Upper lobe of right lung (tissue), 1 donor: ENCODE data around the gene PTPRM. TPM values are rescaled to one million over a fixed set of nuclear protein-coding genes. Genes with fewer than 3 reads are reported as not detected.

ENCODE experiments used
- ATAC-seq: fragments of 200-7000 bp; cut with Tn5 transposase; one replicate; pipeline ENCODE4 v1.9.1; 2020; ENCODE audit warnings: mild to moderate bottlenecking, moderate library complexity
- DNase-seq: peaks from one replicate; pipeline ENCODE4 v3.0.0-alpha.2; 2020
- H3K27ac ChIP-seq: fragments of 200-600 bp; one replicate; pipeline ENCODE4 v1.8.0; 2022
- H3K27me3 ChIP-seq: fragments of 200-600 bp; one replicate; pipeline ENCODE4 v1.8.0; 2022; ENCODE audit warnings: mild to moderate bottlenecking
- H3K36me3 ChIP-seq: fragments of 200-600 bp; one replicate; pipeline ENCODE4 v1.8.0; 2022
- H3K4me1 ChIP-seq: fragments of 200-600 bp; one replicate; pipeline ENCODE4 v1.8.0; 2022
- H3K4me3 ChIP-seq: fragments of 200-600 bp; one replicate; pipeline ENCODE4 v1.8.0; 2022; ENCODE audit warnings: mild to moderate bottlenecking
- H3K9me3 ChIP-seq: fragments of 200-600 bp; one replicate; pipeline ENCODE4 v1.8.0; 2022
- intact Hi-C: fragments of 100-400 bp; cut with DNase I; formaldehyde crosslinking; loops from one replicate; pipeline ENCODE4 v1.11.0; 2022
- total RNA-seq: library from RNA; stranded (reverse); fragmentation: NEBNext Ultra II Directional; extraction: Animal tissue kit (Norgen Biotek cat#: 25700); gene quantifications from one replicate; pipeline ENCODE4 v1.2.1, GENCODE V29; 2021
- TF ChIP-seq, protein P1 (sequence below): fragments of 200-600 bp; IDR thresholded peaks from one replicate; pipeline ENCODE4 v1.8.0; 2022; ENCODE audit warnings: antibody characterized with exemption
- donor health status: DM: no; HTN: yes; CAD: no; lungs with severe emphysema.

Gene PTPRM
- total RNA-seq, 1 donor from 2014 or later: 99.3 TPM

DNA sequence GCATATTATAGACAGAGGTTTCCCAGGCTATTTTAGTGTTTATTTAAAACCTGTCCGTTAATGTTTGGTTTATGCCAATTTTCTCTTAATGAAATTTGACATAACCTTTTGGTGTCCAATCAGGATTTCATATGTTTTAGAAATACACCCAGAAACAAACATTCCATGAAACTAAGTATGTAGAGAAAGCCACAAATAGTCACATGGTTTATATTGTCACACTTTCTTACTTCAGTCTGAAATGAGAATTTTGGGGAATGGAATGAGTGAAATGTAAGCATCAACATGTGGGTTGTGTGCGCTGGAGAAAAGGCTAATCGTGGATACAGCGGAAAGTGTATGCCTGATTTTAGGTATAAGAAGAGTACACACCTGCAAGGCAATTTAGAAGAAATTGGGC is 765.2 kb downstream of the PTPRM start:
- no peak overlapping the region for H3K4me3 ChIP-seq
- intact Hi-C loops: no loop called here
- H3K36me3 ChIP-seq: no peaks in the 10 kb centered on the region
- H3K27ac ChIP-seq: no peak overlapping the region
- TF ChIP-seq, protein P1, sequence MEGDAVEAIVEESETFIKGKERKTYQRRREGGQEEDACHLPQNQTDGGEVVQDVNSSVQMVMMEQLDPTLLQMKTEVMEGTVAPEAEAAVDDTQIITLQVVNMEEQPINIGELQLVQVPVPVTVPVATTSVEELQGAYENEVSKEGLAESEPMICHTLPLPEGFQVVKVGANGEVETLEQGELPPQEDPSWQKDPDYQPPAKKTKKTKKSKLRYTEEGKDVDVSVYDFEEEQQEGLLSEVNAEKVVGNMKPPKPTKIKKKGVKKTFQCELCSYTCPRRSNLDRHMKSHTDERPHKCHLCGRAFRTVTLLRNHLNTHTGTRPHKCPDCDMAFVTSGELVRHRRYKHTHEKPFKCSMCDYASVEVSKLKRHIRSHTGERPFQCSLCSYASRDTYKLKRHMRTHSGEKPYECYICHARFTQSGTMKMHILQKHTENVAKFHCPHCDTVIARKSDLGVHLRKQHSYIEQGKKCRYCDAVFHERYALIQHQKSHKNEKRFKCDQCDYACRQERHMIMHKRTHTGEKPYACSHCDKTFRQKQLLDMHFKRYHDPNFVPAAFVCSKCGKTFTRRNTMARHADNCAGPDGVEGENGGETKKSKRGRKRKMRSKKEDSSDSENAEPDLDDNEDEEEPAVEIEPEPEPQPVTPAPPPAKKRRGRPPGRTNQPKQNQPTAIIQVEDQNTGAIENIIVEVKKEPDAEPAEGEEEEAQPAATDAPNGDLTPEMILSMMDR: no peak
- no peaks in the 10 kb centered on the region for H3K27me3 ChIP-seq
- DNase-seq (no peak), ATAC-seq (no peak)
- no peaks in the 10 kb centered on the region for H3K9me3 ChIP-seq
- H3K4me1 ChIP-seq: no peaks in the 10 kb centered on the region

DNA sequence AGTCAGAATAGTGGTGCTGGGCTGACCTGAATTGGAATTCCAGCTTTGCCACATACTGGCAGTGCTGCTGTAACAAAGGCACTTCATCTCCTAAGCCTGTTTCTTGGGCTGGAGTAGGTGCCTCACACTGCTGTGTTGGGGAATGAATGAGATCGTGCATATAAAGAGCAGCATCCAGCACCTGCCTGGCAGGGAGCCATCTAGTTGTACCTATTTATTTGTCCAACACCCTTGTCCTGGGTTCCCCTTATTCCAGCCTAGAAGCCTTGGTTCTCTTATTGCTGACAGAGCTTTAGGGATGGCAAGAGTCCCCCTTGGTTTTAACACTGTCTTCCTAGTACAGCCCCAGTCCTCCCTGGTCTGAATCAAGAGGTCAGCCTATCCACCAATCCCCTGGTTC is 766.8 kb downstream of the PTPRM start:
- DNase-seq (no peak), ATAC-seq (no peak)
- Histone ChIP-seq H3K36me3 (no peaks in the 10 kb centered on the region), H3K27ac (no peak overlapping the region), H3K9me3 (no peaks in the 10 kb centered on the region), H3K27me3 (no peaks in the 10 kb centered on the region), H3K4me3 (no peak overlapping the region), H3K4me1 (no peaks in the 10 kb centered on the region)
- TF ChIP-seq, protein P1: no peak
- intact Hi-C loops: no loop called here

- H3K4me3 ChIP-seq: no peak overlapping the region
- H3K4me1 ChIP-seq: peaks cover 6% of the 10 kb centered on the region
- DNase-seq: no peak
- intact Hi-C loops: no loop called here
- H3K9me3 ChIP-seq: no peaks in the 10 kb centered on the region
- H3K36me3 ChIP-seq: no peaks in the 10 kb centered on the region
- TF ChIP-seq, protein P1: no peak
- peak; percentile 20 for ATAC-seq
- H3K27ac ChIP-seq: no peak overlapping the region
- H3K27me3 ChIP-seq: no peaks in the 10 kb centered on the region
These were observed 770.1 kb downstream of the PTPRM start for GRCh38 chr18:8337211-8337610.

GRCh38 chr18:8339210-8339609 is 772.1 kb downstream of the PTPRM start:
- no peaks in the 10 kb centered on the region for H3K9me3 ChIP-seq
- H3K4me3 ChIP-seq: no peak overlapping the region
- H3K36me3 ChIP-seq: no peaks in the 10 kb centered on the region
- TF ChIP-seq, protein P1: no peak
- no peak overlapping the region for H3K27ac ChIP-seq
- H3K4me1 ChIP-seq: peaks cover 6% of the 10 kb centered on the region
- DNase-seq: no peak
- H3K27me3 ChIP-seq: no peaks in the 10 kb centered on the region
- no peak for ATAC-seq
- intact Hi-C loops: no loop called here

DNA sequence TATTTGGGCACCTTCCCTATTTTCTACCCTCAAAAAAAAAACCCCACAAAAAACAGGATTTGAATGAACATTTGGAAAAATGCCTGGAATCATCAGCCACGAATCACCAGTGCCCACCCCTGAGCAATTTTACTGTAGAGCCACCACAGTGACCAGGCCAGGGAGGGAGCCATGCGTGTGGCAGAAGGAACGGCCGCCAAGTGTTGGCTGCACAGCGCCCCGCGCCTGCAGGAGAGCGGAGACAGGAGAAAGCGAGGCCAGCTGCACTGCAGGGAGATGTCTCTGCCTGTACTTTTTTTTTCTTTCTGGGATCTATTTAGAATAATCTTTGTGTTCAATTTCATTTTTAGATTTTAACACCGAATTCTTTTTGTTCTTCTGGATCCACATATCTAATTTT is 772.8 kb downstream of the PTPRM start:
- TF ChIP-seq, protein P1: no peak
- H3K4me1 ChIP-seq: peaks cover 6% of the 10 kb centered on the region
- no peaks in the 10 kb centered on the region for H3K27me3 ChIP-seq
- intact Hi-C loops: no loop called here
- no peaks in the 10 kb centered on the region for H3K9me3 ChIP-seq
- ATAC-seq: no peak
- H3K36me3 ChIP-seq: no peaks in the 10 kb centered on the region
- H3K27ac ChIP-seq: no peak overlapping the region
- DNase-seq: no peak
- no peak overlapping the region for H3K4me3 ChIP-seq
